ENCODE data around the gene AP2B1. TPM values are rescaled to one million over a fixed set of nuclear protein-coding genes. Genes with fewer than 3 reads are reported as not detected.
A peak's percentile ranks its signal among the peaks of the same experiment; 100 is the strongest.

AP2B1 gene
- total RNA-seq, 1 donor from 2014 or later: 216 TPM

DNA sequence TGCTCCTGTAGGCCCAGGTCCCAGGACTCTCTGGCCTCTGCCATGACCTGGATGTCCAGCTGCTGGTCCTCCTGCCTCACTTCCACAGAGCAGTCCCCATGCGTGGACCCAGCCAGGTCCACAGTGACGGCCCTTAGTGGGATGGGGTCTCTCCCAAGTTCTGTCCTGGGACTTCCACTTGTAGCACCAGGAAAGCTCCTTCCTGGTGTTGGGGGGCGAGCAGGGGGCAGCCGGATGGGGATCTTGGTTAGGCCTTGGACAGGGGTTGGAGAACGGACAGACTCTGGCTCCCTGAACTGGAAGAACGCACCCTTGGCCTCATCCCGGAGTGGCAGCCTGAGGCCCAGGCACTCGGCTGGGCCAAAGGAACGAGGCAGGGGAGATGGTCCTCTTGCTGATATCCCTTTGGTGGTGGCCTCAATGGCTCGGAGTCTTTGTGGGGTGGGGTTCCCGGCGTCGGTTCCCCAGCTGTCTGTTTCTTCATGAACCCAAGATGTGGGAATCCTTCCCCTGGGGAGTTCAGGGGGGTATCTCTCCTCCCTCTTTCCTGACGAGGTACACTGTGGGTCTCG, 158.7 kb downstream of the AP2B1 start:
- peaks cover 12% of the 10 kb centered on the region for H3K4me1 Mint-ChIP-seq
- H3K27me3 Mint-ChIP-seq (ENCODE audit: low read depth): peaks cover 61% of the 10 kb centered on the region

GRCh38 chr17:35747540-35748017, 160.5 kb downstream of the AP2B1 start:
- H3K27ac Mint-ChIP-seq (ENCODE audit: unreplicated experiment): no peak overlapping the region
- peak; percentile 84 for DNase-seq (ENCODE audit: low read depth, low spot score)
- TF ChIP-seq, protein P1, sequence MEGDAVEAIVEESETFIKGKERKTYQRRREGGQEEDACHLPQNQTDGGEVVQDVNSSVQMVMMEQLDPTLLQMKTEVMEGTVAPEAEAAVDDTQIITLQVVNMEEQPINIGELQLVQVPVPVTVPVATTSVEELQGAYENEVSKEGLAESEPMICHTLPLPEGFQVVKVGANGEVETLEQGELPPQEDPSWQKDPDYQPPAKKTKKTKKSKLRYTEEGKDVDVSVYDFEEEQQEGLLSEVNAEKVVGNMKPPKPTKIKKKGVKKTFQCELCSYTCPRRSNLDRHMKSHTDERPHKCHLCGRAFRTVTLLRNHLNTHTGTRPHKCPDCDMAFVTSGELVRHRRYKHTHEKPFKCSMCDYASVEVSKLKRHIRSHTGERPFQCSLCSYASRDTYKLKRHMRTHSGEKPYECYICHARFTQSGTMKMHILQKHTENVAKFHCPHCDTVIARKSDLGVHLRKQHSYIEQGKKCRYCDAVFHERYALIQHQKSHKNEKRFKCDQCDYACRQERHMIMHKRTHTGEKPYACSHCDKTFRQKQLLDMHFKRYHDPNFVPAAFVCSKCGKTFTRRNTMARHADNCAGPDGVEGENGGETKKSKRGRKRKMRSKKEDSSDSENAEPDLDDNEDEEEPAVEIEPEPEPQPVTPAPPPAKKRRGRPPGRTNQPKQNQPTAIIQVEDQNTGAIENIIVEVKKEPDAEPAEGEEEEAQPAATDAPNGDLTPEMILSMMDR (conservative IDR thresholded peaks at IDR 0.05): peak; percentile 89
- peaks cover 50% of the 10 kb centered on the region for H3K27me3 Mint-ChIP-seq (ENCODE audit: low read depth)
- peaks cover 8% of the 10 kb centered on the region for H3K4me1 Mint-ChIP-seq
- no peaks in the 10 kb centered on the region for H3K9me3 Mint-ChIP-seq
- peak overlapping the region; percentile 56 for H3K4me3 Mint-ChIP-seq
- H3K36me3 Mint-ChIP-seq (ENCODE audit: low read depth): no peaks in the 10 kb centered on the region

More for the DNA sequence above, 158.7 kb downstream of the AP2B1 start:
- Mint-ChIP-seq H3K4me3 (no peak overlapping the region), H3K36me3 (ENCODE audit: low read depth) (no peaks in the 10 kb centered on the region), H3K27ac (ENCODE audit: unreplicated experiment) (no peak overlapping the region), H3K9me3 (no peaks in the 10 kb centered on the region)
- TF ChIP-seq, protein P1 (conservative IDR thresholded peaks at IDR 0.05): no peak
- no peak for DNase-seq (ENCODE audit: low read depth, low spot score)

- Mint-ChIP-seq H3K36me3 (ENCODE audit: low read depth) (no peaks in the 10 kb centered on the region), H3K27ac (ENCODE audit: unreplicated experiment) (no peak overlapping the region), H3K9me3 (no peaks in the 10 kb centered on the region), H3K4me1 (peaks cover 8% of the 10 kb centered on the region), H3K4me3 (no peak overlapping the region), H3K27me3 (ENCODE audit: low read depth) (peaks cover 45% of the 10 kb centered on the region)
- TF ChIP-seq, protein P1 (conservative IDR thresholded peaks at IDR 0.05): no peak
- DNase-seq (ENCODE audit: low read depth, low spot score): no peak
Measured at GRCh38 chr17:35748341-35748841, 161.3 kb downstream of the AP2B1 start.

DNA sequence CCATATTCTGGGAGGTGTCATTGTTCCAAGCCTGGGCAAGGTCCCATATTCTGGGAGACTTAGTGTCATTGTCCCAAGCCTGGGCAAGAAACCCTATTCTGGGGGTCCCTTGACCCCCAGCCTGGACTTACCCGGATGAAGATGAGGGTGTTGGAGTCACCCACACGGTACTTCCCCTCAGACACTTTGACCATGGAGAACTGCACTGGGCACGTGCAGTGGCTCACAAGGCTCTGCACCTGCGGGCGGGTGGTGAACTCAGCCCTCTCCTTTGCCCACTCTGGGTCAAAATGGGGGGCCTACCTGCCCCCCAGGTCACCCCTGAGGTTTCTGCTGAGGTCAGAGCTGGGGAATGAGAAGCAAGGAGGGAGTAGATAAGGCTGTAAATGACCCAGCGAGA, 161.9 kb downstream of the AP2B1 start:
- peaks cover 8% of the 10 kb centered on the region for H3K4me1 Mint-ChIP-seq
- H3K36me3 Mint-ChIP-seq (ENCODE audit: low read depth): no peaks in the 10 kb centered on the region
- H3K27ac Mint-ChIP-seq (ENCODE audit: unreplicated experiment): no peak overlapping the region

GRCh38 chr17:35749560-35750412, 162.7 kb downstream of the AP2B1 start:
- no peaks in the 10 kb centered on the region for H3K36me3 Mint-ChIP-seq (ENCODE audit: low read depth)

More for the DNA sequence above, 161.9 kb downstream of the AP2B1 start:
- TF ChIP-seq, protein P1 (conservative IDR thresholded peaks at IDR 0.05): no peak
- Mint-ChIP-seq H3K27me3 (ENCODE audit: low read depth) (peaks cover 40% of the 10 kb centered on the region), H3K9me3 (no peaks in the 10 kb centered on the region), H3K4me3 (no peak overlapping the region)
- no peak for DNase-seq (ENCODE audit: low read depth, low spot score)

More at GRCh38 chr17:35749560-35750412, 162.7 kb downstream of the AP2B1 start:
- TF ChIP-seq, protein P1 (conservative IDR thresholded peaks at IDR 0.05): no peak
- peaks cover 8% of the 10 kb centered on the region for H3K4me1 Mint-ChIP-seq
- H3K27ac Mint-ChIP-seq (ENCODE audit: unreplicated experiment): no peak overlapping the region
- no peaks in the 10 kb centered on the region for H3K9me3 Mint-ChIP-seq
- H3K27me3 Mint-ChIP-seq (ENCODE audit: low read depth): peaks cover 33% of the 10 kb centered on the region
- no peak overlapping the region for H3K4me3 Mint-ChIP-seq
- no peak for DNase-seq (ENCODE audit: low read depth, low spot score)
